ENCODE data around the gene RIMKLA. TPM values are rescaled to one million over a fixed set of nuclear protein-coding genes. Genes with fewer than 3 reads are reported as not detected.

The RIMKLA gene
- total and polyA plus RNA-seq, 2 of the 13 experiments (the other 11 are each of a cell fraction or from before 2014, with no cell fraction given): 2.5 to 3.8 TPM

DNA sequence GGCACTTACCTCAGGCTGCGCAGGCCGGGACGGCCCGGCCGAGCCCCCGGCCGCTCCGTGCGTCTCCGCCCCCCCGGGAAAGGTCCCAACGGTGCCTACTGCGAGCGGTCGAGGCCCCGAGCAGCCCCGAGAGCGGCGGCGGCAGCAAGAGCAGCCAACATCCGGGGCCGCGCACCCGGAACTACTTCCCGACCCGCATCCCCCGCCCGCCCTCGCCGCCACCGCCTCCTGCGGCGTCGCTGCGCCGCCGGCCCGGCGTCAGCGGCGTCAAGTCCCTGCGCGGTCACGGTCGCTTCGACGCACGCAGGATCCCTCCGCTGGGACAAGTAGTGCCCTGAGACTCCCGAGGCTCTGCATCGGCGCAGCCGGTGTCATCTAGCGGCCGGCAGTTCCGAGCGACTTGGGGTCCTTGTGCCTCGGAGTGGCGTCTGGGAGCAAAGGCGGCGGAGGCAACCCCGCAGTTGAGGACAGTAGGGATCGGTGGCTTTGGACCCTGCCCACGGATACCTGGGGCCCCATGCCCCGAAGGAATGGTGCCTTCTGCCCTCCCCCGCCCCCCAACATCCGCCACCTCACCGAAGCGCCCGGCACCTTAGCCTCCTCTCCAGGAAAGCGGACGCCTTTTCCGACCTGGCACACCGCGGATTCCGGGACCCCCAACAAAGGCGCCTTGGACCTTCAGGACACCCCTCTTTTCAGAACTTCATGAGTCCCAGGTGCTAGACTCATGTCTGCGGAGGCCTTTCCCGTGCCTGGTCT is 45.4 kb upstream of the RIMKLA start, which contains the start of gene FOXJ3 (continued):
- TF ChIP-seq ZBTB40 (IDR thresholded peaks at IDR 0.05) (no peak), ZBTB40 (CRISPR knock-in tag; IDR thresholded peaks at IDR 0.05) (peak; percentile 90), PHB2 (IDR thresholded peaks at IDR 0.05; ENCODE audit: partially characterized antibody) (no peak), RXRB (CRISPR knock-in tag; IDR thresholded peaks at IDR 0.05; ENCODE audit: borderline replicate concordance) (peak; percentile 74), ZNF746 (CRISPR knock-in tag; IDR thresholded peaks at IDR 0.05) (peak; percentile 75; the same call in 1 of the 2 replicates), ZFP82 (CRISPR knock-in tag; IDR thresholded peaks at IDR 0.05; ENCODE audit: borderline replicate concordance) (no peak; the same call in 1 of the 2 replicates), ZNF451 (CRISPR knock-in tag; IDR thresholded peaks at IDR 0.05) (peak; percentile 95), KLF16 (CRISPR knock-in tag; IDR thresholded peaks at IDR 0.05) (peak; percentile 53 to 97; a peak in 2 of 4 replicates), ZNF329 (CRISPR knock-in tag; IDR thresholded peaks at IDR 0.05; ENCODE audit: low read depth) (peak; percentile 39; the same call in 1 of the 2 replicates), JUNB (CRISPR knock-in tag; IDR thresholded peaks at IDR 0.05; ENCODE audit: borderline replicate concordance) (peak; percentile 34; the same call in 1 of the 2 replicates), NFE2L2 (IDR thresholded peaks at IDR 0.05; ENCODE audit: low read length) (no peak), TBL1XR1 (IDR thresholded peaks at IDR 0.05; ENCODE audit: borderline replicate concordance, low read length, partially characterized antibody) (peak; percentile 39), ELF3 (CRISPR knock-in tag; IDR thresholded peaks at IDR 0.05) (peak; percentile 92)
- TF ChIP-seq, protein P1, sequence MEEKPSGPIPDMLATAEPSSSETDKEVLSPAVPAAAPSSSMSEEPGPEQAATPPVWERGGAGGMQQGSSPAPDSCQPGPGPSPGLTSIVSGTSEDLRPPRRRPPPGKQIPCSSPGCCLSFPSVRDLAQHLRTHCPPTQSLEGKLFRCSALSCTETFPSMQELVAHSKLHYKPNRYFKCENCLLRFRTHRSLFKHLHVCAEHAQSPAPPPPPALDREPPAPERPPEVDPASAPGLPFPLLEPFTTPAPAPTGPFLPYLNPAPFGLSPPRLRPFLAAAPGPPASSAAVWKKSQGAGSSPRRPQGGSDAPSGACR (CRISPR knock-in tag; IDR thresholded peaks at IDR 0.05): no peak
- TF ChIP-seq, protein P2, sequence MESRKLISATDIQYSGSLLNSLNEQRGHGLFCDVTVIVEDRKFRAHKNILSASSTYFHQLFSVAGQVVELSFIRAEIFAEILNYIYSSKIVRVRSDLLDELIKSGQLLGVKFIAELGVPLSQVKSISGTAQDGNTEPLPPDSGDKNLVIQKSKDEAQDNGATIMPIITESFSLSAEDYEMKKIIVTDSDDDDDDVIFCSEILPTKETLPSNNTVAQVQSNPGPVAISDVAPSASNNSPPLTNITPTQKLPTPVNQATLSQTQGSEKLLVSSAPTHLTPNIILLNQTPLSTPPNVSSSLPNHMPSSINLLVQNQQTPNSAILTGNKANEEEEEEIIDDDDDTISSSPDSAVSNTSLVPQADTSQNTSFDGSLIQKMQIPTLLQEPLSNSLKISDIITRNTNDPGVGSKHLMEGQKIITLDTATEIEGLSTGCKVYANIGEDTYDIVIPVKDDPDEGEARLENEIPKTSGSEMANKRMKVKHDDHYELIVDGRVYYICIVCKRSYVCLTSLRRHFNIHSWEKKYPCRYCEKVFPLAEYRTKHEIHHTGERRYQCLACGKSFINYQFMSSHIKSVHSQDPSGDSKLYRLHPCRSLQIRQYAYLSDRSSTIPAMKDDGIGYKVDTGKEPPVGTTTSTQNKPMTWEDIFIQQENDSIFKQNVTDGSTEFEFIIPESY (CRISPR knock-in tag; IDR thresholded peaks at IDR 0.05): peak; percentile 73; the same call in 1 of the 2 replicates

All from HepG2 (cell line).